Fibroblast of skin of scalp (primary cell): ENCODE results near the gene DTNA.
"Not testable (repeated sequence)": the region's sequence is repeated elsewhere in the genome, so short reads cannot be mapped to it uniquely, and the experiment has no call there.

Source experiments
- DNase-seq: peaks from one replicate; pipeline ENCODE4 v3.0.0-alpha.2; 2013

Gene DTNA

DNA sequence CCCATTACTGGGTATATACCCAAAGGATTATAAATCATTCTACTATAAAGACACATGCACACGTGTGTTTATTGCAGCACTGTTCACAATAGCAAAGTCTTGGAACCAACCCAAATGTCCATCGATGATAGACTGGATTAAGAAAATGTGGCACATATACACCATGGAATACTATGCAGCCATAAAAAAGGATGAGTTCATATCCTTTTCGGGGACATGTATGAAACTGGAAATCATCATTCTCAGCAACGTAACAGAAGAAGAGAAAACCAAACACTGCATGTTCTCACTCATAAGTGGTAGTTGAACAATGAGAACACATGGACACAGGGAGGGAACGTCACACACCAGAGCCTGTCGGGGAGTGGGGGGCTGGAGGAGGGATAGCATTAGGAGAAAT, 15.6 kb downstream of the DTNA start:
- DNase-seq = not testable (repeated sequence)

DNA sequence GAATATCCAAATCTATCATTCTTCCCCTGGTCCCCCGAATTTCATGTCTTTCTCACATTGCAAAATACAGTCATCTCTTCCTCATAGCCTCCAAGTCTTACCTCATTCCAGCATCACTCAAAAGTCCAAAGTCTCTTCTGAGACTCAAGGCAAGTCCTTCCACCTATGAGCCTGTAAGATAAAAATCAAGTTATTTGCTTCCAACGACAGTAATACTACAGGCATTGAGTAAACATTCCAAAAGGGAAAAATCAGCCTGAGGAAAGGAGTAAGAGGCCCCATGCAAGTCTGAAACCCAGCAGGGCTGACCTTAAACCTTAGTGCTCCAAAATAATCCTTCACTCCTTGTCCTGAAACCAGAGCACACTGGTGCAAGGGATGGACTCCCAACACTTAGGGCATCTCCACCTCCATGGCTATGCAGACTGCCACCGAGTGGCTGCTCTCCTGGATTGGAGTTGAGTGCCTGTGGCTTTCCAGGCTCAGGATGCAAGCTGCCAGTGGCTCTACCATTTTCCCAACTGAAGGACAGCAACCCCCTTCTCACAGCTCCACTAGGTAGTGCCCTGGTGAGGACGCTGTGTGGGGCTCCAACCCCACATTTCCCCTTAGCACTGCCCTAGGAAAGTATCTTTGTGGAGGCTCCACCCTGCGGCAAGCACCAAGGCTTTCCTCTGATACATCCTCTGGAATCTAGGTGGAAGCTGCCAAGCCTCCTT, 16.3 kb downstream of the DTNA start:
- no peak for DNase-seq

DNA sequence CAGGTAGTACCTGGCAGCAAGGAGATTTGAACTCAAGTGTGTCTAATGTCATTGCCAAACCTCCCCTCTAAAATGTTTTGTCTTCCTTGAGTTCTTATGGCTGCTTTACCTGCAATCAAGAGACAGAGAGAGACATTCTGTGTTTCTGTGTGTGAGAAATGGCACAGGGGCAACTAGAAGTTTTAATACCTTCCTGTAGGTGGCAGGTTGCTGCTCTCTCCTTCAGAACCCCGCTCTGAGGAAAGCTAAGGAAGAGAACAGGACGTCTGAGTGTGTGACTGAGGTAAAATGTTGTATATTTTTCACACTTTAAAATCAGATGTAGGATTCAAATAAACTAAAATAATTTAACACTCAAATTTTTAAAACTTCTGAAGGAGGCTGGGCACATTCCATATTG, 19.2 kb downstream of the DTNA start:
- peak; percentile 48 for DNase-seq

DNA sequence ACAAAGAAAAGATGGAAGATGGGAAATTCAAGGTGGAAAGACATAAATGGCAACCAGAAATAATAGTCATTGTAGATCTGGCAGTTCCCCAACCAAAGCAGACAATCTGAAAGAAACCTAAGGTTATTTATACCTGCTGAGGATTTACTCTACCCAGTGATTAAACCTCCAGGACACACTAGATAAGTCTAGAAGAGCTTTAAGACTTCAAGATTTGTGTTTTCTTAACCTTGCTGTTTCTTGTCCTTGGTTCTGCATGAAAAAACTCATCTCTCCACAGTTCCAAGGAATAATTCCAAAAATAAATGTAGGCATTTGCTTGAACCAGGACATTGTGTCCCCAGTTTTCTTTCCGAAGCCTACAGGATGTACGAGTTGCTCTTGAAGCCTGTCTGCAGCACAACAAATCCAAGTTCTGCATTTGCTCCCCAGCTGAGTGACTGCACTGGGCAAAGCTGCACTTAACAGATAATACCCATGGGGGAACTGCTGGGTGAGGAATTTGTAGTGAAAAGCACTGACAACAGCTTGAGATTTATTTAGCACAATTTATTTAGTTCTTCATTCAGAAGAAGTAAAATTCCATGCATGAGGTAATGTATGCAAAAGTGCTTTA, 19.8 kb downstream of the DTNA start:
- peak; percentile 47 for DNase-seq

DNA sequence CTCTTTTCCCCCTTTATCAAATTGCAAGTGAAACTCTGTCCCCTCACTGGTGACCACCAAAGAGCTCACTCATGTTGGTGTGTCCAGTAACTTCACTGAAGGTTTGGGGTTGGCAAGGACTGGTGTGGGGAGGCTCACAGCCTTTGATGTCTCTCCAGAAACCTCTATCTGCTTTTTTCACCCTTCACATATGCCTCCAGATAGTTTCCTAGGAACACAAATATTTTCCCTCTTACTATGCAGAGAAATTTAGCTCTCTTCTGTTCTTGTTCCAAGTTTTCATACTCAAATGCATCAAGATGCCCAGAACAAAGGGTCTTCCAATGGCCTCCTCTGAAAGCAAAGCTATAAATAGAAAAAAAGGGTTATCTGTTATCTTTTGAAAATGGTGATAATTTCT, 20.7 kb downstream of the DTNA start:
- DNase-seq = no peak

DNA sequence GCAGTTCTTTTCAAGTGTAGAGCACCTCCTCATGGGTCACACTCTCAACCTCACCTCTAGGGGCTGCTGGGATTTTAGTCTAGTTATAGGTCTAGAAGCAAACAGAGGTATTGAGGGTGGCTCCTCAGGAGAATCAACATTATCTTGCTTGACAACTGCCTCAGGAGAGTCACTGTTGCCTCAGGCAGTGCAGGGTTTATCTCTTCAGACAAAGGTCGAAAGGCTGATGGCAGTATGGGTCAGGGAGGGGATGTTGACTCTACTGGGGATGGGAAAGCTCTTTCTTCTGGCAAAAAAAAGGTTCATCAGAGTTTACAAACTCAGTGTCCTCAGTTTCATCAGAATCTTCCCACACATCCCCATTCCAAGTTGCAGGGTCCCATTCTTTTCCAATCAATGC, 24.0 kb downstream of the DTNA start:
- no peak for DNase-seq

DNA sequence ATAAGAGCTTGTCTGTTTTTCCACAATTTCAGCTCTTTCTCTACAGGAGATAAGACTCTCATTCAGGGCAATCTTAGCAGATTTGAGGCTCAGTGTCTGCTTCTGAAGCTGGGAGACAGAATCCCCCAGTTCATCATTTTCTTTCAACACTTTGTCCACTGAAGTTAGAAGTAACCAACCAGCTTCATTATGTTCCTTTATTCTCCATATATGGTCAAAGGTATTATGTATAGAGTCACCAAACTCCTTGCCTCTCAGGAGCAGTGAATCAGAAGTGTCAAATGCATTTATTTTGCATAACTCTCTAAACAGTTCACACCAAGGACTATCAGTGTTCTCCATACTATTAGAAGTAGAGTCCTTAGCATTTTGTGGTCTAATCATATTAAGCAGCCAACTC, 24.4 kb downstream of the DTNA start:
- peak; percentile 25 for DNase-seq

DNA sequence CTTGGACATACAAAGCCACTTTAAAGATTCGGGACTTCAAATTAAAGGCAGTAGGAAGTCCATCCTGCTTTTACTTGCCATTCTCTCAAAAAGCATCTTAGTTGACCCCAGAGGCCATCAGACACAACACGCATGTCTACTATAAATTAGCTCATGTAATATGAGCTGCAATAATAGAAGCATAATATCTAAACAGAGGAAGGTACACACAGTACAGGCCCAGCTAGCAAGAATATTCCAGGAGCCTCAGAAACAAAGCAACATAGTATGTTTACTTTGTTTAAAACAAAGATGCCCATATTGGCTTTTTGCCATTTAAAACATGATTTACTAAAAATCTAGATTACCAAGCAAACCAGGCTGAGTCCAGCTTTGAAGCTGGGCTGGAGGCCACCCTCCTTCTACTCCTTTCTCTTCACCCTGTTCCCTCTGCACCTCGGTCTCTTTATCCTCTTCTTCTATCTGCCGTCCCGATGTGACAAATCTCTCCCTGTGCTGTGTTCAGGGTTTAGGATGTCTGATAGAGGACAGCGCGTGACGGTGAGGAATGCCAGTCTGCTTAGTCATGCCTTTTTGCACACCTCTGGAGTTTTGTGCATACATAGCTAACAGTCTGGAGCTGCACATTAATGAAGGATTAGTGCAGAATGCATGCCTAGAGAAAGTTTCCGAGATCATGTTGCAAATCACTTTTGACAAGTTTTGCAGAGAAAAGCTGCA, 28.2 kb downstream of the DTNA start:
- peak; percentile 21 for DNase-seq

DNA sequence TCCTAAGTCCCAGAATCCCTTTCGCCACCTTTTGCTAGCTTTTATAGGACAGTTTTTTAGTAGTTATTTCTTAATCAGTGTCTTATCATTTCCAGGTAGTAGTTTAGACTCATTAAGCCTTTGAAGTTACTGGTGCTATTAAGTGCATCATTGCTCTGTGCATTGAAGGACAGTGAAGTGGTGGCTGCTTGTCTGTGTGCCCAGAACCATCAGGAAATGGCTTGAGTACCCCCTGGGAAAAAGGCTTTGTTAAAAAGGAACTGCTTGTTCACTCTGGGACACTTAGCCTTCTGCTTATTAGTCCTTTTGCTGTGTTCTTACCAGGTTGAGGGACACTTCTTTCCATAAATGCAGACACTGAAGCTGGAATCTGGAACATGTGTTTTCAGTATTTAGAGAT, 30.0 kb downstream of the DTNA start:
- no peak for DNase-seq

DNA sequence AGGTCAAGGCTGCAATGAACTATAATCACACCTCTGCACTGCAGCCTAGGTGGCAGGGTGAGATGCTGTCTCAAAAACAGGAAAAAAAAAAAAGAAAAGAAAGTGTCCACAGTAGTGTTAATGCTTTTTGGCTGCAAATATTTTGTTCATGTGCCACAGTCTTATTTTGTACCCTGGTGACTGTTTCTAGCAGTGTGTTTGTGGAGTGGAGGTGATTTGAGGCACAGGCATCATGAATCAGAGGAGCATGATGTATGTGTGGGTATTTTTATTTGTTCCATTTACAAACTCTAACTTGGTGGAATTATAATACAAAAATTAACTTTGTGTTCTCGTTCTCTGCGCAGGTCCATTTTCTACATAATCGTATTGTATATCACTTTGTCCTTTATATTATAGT, 30.6 kb downstream of the DTNA start:
- no peak for DNase-seq

DNA sequence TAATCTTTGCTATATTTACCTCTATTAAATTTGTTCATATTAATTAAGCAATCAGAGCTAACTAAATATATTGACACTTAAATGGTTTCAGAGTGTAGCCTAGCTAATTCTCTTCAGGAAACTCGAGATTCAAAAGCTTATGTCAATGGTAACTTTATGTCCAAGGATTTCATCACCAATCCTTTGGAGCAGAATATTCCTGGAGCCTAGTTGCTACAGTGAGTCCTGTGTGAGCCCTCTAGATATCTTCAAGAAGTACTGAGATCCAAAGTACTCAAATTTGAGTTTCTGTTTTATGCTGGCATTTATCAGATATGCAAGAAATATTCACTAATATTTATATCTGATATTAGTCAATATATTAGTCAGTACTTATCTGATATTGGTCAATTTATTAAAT, 31.3 kb downstream of the DTNA start:
- DNase-seq = no peak

DNA sequence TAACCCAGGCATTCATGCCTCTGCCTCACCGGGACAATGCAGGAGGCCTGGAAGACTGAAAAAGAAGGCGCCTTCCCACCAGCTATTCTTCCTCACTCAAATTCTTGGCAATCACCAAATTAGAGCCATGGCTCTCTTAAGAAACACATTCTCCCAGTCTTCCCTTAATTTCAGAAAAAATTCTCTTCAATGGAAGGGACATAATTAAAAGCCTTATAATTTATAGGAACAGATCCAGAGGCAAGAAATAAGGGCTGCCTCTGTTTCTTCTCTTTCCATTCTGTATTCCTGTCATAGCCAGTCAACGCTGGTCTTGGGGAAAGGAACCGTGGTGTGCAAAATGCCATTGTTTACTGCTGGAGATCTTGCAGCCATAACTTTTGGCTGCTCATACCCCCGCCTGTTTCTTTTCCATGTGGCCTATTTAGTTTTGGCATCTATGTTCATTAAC, 32.8 kb downstream of the DTNA start:
- DNase-seq = no peak

DNA sequence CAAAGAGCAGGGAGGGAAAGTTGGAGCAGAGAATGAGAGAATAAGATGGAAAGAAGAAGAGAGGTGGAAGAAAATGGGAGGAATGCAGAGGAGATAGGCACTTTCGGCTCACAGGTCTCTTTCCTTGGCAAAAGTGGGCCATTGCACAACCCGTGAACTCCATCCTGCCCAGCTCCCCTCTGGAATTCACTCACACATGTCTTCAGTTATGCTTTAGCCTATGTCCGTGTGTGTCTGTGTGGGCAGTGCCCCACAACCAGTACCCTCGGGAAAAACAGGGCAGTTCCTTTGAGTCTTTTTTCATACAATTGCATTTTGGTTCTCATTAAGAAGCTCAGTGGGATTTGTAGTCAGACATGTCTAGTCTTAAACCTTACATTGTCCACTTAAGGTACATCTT, 34.5 kb downstream of the DTNA start:
- DNase-seq = peak; percentile 37

DNA sequence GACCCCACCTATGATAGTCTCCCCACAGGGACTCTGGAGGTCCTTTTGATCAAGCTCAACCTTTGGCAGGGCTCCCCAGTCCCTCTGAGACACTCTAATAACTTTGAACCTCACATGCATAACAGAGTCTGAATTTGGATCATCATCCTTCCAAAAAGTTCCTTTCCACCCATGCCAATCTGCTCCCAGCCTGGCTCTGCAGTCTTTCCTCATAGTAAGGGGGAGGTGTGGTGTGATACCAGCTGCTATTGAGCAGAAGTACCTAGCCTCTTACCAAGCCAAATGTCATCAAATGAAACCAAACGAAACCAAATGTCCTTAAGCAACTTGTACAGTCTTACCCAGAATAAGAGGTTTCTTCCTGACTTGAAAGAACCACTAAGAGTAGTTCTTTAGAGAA, 36.5 kb downstream of the DTNA start:
- DNase-seq = no peak

DNA sequence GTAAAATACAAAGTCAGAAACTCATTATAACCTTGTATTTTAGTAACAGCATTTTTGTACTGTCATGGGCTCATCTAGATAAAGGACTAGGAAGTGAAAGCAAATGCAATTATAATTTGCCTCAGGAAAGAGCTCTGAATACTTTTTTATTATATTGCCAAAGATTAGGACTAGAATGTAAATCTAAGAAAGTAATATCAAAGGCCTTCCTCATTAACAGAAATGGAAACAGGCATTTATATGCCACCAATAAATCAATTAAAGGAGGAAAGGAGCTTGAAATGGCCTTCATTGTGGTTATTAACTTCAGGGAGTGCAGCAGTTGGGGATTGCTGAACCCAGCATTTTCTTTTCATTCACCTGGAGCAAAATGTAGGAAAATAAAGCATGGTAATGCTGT, 39.6 kb downstream of the DTNA start:
- no peak for DNase-seq

DNA sequence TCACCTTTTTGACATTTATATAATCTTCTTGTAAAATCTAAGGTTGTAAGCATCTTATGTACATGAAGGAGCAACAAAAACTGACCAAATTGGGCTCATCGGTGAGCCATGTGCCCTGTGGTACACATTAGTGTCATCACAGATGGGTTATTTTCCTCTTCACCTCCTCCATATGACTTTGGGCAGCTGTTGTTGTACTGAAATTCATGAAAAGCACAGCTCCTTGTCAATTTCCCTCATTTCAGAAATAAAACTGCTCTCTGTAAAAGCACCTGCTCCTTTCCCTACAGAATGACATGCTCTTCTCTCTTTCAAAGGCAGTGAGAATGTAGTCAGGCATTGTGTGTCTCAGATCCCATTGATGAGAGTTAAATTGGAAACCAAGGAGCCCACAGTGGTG, 42.0 kb downstream of the DTNA start:
- DNase-seq = no peak

DNA sequence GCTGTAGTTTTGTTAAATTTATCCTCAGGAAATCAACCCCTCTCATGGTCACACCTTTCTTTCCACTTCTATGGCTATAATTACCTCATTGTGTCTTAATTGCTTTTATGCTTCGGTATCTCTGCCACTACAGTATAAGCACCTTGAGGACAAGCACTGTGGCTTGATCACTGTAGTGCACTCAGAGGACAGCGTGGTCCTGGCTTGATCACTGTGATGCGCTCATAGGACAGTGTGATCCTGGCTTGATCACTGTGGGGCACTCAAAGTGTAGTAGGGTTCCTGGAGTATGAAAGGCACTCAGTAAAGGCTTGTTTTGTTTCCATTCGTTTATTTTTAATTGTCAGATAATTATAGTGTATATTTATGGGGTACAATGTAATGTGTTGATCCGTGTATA, 44.2 kb downstream of the DTNA start:
- no peak for DNase-seq

DNA sequence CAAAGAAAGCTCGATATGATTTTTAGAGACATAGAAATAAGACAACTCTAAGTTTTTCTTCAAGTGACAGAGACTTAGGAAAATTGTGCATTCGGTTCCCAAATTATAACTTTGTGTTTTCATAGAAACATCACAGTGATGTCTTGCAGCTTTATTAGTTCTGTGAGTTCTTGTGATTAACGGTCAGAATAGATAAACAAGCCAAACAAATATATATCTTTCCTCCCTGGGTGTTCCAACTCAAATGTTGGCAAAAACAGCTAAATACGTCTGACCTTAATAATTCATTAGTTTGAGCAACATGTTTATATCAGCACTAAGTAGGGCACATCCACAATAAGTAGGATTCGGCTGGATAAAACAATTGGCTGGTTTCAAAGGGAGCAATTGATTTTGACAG, 47.6 kb downstream of the DTNA start:
- DNase-seq = no peak

DNA sequence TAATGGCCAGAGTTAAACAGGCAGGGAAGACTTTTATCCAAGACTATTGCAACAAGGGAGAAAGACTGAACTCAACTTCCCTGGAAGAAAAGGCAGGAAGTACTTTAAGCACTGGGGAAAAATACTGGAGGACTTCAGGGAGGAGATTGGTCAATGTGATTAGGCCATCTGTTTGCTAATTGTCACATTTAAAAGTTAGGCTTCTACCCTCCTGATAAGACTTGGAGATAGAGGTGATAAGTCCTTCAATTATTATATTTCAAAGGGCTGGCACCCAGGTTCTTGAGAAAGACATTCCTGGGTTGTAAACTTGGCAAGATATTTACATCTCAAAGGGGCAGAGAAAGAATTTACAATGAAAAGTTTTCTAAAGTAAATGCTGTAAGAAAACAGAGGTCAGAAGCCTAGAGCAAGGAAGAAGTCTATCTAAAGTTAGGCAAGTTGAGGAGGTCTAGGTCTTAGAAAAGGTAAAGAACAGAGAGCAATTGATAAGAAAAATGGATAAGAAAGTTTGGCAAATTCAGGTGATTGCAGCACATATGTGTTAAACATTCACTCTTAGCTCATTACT, 48.4 kb downstream of the DTNA start:
- DNase-seq = no peak

DNA sequence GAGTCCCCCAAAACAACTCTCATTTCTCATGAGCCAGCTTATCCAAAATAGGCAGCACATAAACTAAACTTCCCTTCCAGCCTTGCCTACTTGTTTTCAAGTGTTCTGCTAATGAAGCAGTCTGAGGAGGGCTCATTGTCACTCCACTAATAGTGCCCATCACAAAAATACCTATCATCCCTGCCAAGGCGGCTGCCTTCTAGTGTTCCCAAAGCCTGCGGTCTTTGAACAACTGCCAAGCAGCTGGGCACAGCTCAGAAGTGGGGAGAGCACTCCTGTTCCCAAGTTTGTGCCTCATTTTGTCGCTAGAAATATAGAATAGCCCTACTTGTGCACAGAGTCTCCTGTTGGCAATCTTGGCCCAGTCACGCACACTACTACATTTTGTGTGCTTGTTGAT, 50.3 kb downstream of the DTNA start:
- no peak for DNase-seq

DNA sequence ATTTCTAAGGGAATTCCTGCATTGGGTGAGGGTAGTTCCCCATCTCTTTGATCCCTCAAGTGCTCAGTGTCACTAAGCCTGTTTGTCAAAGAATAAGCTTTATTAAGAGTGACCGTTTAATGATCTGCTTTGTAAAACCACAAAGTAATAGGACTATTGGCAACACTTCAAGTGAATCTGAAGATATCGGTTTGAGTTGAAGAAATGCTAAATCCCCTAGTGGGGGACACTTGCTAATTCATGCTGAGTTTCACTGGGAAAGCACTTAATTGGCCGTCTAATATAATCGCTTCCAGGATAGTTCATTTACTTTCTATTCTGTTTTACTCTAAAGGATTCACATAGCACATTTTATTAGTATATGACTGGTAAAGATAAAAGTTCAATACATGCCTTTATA, 54.4 kb downstream of the DTNA start:
- no peak for DNase-seq

DNA sequence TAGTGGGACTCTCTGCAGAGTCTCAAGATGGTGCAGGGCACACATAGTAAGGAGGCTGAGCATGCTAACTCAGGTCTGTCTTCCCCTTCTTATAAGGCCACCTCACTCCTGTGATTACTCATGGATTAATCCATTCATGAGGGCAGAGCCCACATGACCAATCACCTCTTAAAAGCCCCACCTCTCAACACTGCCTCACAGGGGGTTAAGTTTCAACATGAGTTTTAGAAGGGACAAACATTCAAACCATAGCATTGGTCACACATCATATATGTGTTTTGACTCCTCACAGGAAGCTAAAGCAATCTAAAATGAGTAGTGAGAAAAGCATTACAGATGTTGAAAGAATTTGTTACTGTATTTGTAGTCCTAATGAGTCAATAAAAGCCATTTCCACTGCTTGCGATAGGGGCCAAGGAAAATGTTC, 57.5 kb downstream of the DTNA start:
- DNase-seq = peak; percentile 96

DNA sequence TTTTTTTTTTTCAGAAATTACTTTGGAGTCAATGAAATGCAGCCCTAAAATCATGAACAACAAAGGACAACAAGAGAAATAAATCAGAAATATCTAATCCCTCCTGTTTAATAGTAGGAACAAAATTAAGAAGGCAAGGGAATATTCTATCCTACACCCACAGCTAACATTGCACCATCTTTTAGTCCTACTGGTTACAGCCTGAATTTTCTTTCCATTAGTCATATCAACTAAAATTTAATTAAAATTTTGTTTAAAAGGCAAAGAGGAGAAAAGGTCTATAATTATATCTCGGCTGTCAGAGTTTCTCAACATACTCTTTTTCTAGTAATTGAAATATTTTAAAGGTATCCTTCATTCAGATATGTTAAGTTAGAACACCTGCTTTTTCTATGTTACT, 61.9 kb downstream of the DTNA start:
- DNase-seq = no peak

DNA sequence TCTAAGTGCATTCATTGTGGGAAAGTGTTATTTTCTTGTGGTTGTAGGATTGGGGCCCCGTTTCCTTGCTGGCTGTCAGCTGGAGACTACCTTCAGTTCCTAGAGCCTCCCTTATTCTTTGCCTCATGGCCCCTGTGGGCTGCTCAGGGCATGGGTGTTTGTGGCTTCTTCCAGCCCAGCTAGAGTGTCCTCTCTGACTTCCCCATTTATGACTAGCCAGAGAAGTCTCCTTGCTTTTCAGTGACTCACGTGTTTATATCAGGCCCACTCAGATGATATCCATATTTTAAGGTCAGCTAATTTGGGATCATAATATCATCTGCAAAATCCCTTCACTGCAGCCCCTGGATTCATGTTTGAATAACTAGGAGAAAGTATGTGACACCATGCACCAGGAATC, 62.8 kb downstream of the DTNA start:
- DNase-seq = peak; percentile 53
